HL-60 (cell line): ENCODE measurements around the gene EIF3B.
"Not testable (repeated sequence)": the region's sequence is repeated elsewhere in the genome, so short reads cannot be mapped to it uniquely, and the experiment has no call there.

Source experiments
- DNase-seq, 2 experiments: peaks; one replicate each; pipeline ENCODE4 v3.0.0-alpha.2; 2010 to 2020; ENCODE audit warnings: low read depth in 1 of 2, low spot score in 1 of 2
- H3K27ac ChIP-seq: fragments of 250-450 bp; sonication (Bioruptor Pico); replicated peaks from 2 replicates; pipeline ENCODE4 v1.5.1; 2020; ENCODE audit warnings: mild to moderate bottlenecking, moderate library complexity
- H3K27me3 ChIP-seq: fragments of 250-450 bp; sonication (Bioruptor Pico); 2 replicates; pipeline ENCODE4 v1.5.1; 2021; ENCODE audit warnings: mild to moderate bottlenecking, moderate library complexity; ENCODE audit not compliant: insufficient read depth, poor library complexity, severe bottlenecking
- H3K4me3 ChIP-seq: replicated peaks from 2 replicates; pipeline ENCODE4 v1.5.1; 2011; ENCODE audit warnings: mild to moderate bottlenecking, control low read depth, low read length; ENCODE audit not compliant: insufficient read depth
- CTCF ChIP-seq: IDR thresholded peaks from one replicate; pipeline ENCODE4 v1.5.1; 2011; ENCODE audit warnings: low read length, control low read depth, inconsistent platforms; ENCODE audit not compliant: insufficient read depth
- GABPA ChIP-seq: IDR thresholded peaks from 2 replicates; pipeline ENCODE4 v1.6.1; 2012; ENCODE audit warnings: low read depth
- POLR2AphosphoS5 ChIP-seq: IDR thresholded peaks from 2 replicates; pipeline ENCODE4 v1.6.1; 2012; ENCODE audit warnings: low read depth
- REST ChIP-seq: IDR thresholded peaks from 2 replicates; pipeline ENCODE4 v1.6.1; 2012; ENCODE audit warnings: low read depth; ENCODE audit not compliant: insufficient replicate concordance
- SPI1 ChIP-seq: IDR thresholded peaks from 2 replicates; pipeline ENCODE4 v1.6.1; 2012; ENCODE audit warnings: low read depth, mild to moderate bottlenecking, borderline replicate concordance

Gene EIF3B

GRCh38 chr7:2314209-2314955 lies 40.2 kb upstream of the EIF3B start, which contains the start of gene SNX8:
Gene SNX8, minus strand, starts transcription at chr7:2314441. Its CDS starts 20 bp downstream, at chr7:2314421.
- peak; percentile 77 to 86 for DNase-seq
- TF ChIP-seq SPI1 (peak; percentile 86), GABPA (no peak)

GRCh38 chr7:2314956-2315530 lies 39.6 kb upstream of the EIF3B start:
- H3K27me3 ChIP-seq, DNase-seq, H3K27ac ChIP-seq: not testable (repeated sequence)
- H3K4me3 ChIP-seq: peak overlapping the region; percentile 57

More at GRCh38 chr7:2314209-2314955, 40.2 kb upstream of the EIF3B start, which contains the start of gene SNX8:
- Histone ChIP-seq H3K27me3 (no peaks in the 10 kb centered on the region), H3K4me3 (peak within 1 kb of the TSS; percentile 91), H3K27ac (peak within 1 kb of the TSS; percentile 64)

- Histone ChIP-seq H3K27me3 (no peaks in the 10 kb centered on the region), H3K4me3 (no peak overlapping the region), H3K27ac (no peak overlapping the region)
- TF ChIP-seq CTCF (no peak), SPI1 (no peak), POLR2AphosphoS5 (no peak), REST (no peak), GABPA (no peak)
- DNase-seq: no peak
These were observed 38.8 kb upstream of the EIF3B start for GRCh38 chr7:2315787-2316186.

- Histone ChIP-seq H3K27me3 (no peaks in the 10 kb centered on the region), H3K27ac (no peak overlapping the region), H3K4me3 (no peak overlapping the region)
- DNase-seq: no peak
- TF ChIP-seq SPI1 (no peak), REST (no peak), GABPA (no peak), CTCF (no peak), POLR2AphosphoS5 (no peak)
These were observed 38.0 kb upstream of the EIF3B start for GRCh38 chr7:2316578-2316977.
